Stimulated activated naive CD8-positive, alpha-beta T cell treated with anti-CD3 and anti-CD28 coated beads, Interleukin-15, amount 100 ng/mL, for 72 hours (primary cell): Measurements from ENCODE around the gene SLC8A3.

ENCODE experiments used
- ATAC-seq: fragments of 150-1000 bp; cut with Tn5 transposase; 2 replicates; pipeline ENCODE4 v1.10.0; 2021; ENCODE audit warnings: mild to moderate bottlenecking, moderate library complexity
- DNase-seq, 2 donors: peaks; one replicate each; pipeline ENCODE4 v3.0.0; 2021 to 2022
- H3K27ac Mint-ChIP-seq, 2 donors: one replicate each; pipeline ENCODE4 v1.8.0; 2022; ENCODE audit warnings: mild to moderate bottlenecking in 2 of 2, mixed read lengths in 2 of 2, moderate library complexity in 2 of 2
- H3K27me3 Mint-ChIP-seq: one replicate; pipeline ENCODE4 v1.8.0; 2022; ENCODE audit warnings: mixed read lengths
- H3K4me1 Mint-ChIP-seq: one replicate; pipeline ENCODE4 v1.8.0; 2022; ENCODE audit warnings: mild to moderate bottlenecking, mixed read lengths
- H3K4me3 Mint-ChIP-seq, 2 donors: one replicate each; pipeline ENCODE4 v1.8.0; 2022; ENCODE audit warnings: mild to moderate bottlenecking in 2 of 2, mixed read lengths in 2 of 2, moderate library complexity in 1 of 2
- H3K9me3 Mint-ChIP-seq, 2 donors: one replicate each; pipeline ENCODE4 v1.8.0; 2022; ENCODE audit warnings: mixed read lengths in 2 of 2

Gene SLC8A3

DNA sequence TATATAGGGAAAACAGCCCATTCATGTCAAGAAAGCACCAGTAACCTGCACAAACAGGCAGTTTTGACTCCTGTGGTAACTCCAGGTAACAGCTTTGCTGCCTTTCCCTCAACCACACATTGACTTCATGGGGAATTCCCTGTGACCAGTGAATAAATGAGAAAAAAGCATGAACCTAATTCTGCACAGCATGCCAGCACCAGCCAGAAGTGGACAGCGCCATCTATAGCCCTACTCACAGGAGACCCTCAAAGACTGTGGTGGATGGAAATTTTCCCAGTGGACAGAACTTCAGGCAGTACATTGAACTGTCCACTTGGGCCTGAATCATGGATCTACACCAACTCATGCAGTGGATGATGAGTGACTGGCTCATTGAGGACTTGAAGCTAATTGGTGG, 152.1 kb downstream of the SLC8A3 start:
- peak; percentile 67 for ATAC-seq
- Mint-ChIP-seq H3K9me3 (no peaks in the 10 kb centered on the region), H3K27me3 (peaks cover 34% of the 10 kb centered on the region)

DNA sequence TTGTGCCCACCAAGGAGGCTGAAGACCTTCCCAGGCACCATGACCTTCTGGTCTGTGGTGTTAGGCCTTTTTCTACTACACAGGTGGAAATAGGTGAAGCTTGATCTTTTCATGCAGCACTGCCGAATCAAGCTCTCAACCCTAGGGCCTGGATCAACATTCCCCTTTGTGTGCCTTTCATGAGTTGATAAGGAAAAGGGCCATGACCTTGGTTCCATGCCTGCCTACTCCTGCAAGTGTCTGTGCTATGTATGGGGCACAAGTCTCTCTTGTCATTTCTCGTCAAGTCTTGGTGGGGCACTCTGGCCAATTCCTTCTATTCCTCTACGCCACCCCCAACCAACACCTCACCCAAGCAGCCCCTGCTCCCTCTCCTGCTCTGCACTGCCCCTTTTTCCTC, 154.5 kb downstream of the SLC8A3 start:
- ATAC-seq, result no peak
- Mint-ChIP-seq H3K27me3 (peaks cover 24% of the 10 kb centered on the region), H3K27ac (no peak overlapping the region), H3K9me3 (no peaks in the 10 kb centered on the region), H3K4me1 (no peaks in the 10 kb centered on the region), H3K4me3 (no peak overlapping the region)
- no peak for DNase-seq

More for the DNA sequence above, 152.1 kb downstream of the SLC8A3 start:
- Mint-ChIP-seq H3K27ac (no peak overlapping the region), H3K4me3 (no peak overlapping the region), H3K4me1 (no peaks in the 10 kb centered on the region)
- DNase-seq, result no peak

DNA sequence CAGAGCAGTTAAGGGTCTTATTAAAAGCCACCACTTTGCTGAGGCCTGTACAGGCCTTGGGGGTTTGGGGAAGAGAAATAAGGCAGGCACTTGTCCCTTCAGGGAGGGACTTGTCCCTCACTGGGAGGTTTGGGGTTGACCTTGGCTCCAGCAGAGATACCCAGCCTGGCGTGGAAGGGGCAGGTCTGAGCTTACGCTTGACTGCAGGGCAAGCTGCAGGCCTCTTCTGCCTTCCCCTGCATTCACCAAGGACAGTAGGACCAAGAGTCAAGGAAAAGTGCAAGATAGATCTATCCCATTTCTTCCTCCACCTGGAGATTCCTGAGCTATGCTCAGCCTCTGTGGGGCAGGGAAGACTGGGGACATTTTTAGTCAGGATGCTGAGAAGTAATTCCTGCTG, 155.2 kb downstream of the SLC8A3 start:
- ATAC-seq (no peak), DNase-seq (no peak)
- Mint-ChIP-seq H3K4me1 (no peaks in the 10 kb centered on the region), H3K27me3 (peaks cover 17% of the 10 kb centered on the region), H3K4me3 (no peak overlapping the region), H3K9me3 (no peaks in the 10 kb centered on the region), H3K27ac (no peak overlapping the region)

DNA sequence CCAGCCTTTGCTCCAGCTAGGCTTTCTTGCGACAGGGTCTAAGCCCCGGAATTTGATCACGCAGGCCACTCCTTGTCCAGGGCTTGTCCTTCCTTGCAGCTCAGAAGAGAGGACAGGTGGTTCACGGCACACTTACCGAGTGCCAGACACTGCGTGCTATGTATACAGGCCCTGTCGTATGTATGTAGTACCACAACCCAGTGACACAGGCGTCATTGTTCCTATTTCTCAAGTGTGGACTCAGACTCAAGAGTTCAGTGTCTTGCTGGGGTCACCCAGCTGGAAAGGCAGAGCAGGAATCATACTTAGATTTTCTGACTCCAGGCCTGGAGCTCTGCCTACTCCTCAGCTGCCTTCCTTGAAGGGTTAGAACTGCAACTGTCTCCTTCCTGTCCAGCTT, 155.6 kb downstream of the SLC8A3 start:
- Mint-ChIP-seq H3K4me1 (no peaks in the 10 kb centered on the region), H3K9me3 (no peaks in the 10 kb centered on the region), H3K4me3 (no peak overlapping the region), H3K27me3 (peaks cover 17% of the 10 kb centered on the region), H3K27ac (no peak overlapping the region)
- ATAC-seq, result no peak
- no peak for DNase-seq

DNA sequence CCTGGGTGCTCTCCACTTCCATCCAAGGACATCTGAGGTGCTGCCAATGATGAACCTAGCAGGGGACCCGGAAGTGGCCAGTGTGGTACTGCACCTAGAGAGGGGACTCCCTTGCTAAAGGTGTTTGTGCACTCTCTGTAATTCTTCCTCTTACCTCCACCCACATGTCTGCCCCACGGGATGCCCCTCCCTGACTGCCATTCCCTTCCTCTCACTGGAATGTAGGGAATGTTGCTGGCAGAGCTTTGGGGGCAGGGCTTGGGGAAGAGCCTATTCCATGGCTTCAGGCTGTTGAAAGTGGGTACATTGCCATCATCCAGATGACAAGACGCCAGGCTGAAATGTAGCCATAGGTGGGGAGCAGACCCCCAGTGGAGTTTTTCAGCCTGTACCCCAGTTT, 156.3 kb downstream of the SLC8A3 start:
- H3K9me3 Mint-ChIP-seq, result no peaks in the 10 kb centered on the region
- no peaks in the 10 kb centered on the region for H3K4me1 Mint-ChIP-seq
- H3K27ac Mint-ChIP-seq, result no peak overlapping the region
- ATAC-seq (no peak), DNase-seq (no peak)
- H3K27me3 Mint-ChIP-seq, result peaks cover 17% of the 10 kb centered on the region
- no peak overlapping the region for H3K4me3 Mint-ChIP-seq

DNA sequence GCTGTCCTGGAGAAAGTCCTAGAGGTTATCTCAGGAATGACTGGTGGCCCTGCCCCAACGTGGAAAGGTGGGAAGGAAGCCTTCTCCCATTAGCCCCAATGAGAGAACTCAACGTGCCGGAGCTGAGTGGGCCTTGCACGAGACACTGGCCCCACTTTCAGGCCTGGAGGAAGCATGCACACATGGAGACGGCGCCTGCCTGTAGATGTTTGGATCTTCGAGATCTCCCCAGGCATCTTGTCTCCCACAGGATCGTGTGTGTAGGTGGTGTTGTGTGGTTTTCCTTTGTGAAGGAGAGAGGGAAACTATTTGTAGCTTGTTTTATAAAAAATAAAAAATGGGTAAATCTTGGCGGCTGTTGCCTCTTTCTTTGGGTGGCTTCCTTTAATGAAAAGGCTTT, 156.7 kb downstream of the SLC8A3 start:
- no peak for DNase-seq
- Mint-ChIP-seq H3K27ac (no peak overlapping the region), H3K4me3 (no peak overlapping the region), H3K9me3 (no peaks in the 10 kb centered on the region), H3K4me1 (no peaks in the 10 kb centered on the region), H3K27me3 (peaks cover 17% of the 10 kb centered on the region)
- no peak for ATAC-seq

DNA sequence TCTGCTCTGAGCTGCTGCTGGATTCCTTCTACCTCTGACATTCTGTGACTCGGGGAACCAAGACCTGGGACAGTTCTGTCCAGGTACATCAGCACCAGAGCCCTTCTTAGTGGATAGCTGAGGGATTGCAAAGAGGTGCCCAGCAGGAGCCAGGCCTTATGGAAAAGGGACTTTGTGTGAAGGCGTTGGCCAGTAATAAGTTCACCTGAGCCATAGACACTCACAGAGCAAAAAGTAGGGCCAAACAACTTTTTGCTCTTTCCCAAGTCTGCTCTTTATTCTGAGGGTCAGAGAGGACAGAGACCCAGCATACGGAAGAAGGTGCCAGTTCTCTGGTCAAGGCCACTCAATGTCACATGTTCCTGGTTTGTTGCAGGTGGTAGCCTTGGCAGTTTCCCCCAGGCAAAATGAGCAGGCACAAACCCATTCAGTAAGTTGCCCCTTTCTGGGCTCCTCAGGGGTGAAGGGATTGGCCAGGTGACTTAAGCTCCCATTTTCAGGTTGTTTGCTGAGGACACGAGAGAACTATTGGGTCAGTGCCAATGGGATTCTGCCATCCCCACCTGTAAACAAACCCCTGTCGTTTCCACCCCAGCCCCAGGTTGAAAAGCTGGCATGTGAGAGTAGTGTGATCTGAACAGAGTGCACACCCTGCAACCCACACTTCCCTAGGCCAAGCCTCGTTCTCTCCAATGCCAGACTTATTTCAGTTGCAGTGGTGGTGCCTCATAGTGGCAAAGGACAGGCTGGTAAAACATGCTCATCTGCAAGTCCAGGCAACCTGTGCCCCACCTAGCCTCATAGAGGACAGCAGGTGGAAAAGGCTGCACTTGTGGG, 159.2 kb downstream of the SLC8A3 start:
- Mint-ChIP-seq H3K4me3 (no peak overlapping the region), H3K27me3 (peaks cover 12% of the 10 kb centered on the region), H3K27ac (no peak overlapping the region), H3K4me1 (no peaks in the 10 kb centered on the region), H3K9me3 (no peaks in the 10 kb centered on the region)
- DNase-seq (no peak), ATAC-seq (no peak)

DNA sequence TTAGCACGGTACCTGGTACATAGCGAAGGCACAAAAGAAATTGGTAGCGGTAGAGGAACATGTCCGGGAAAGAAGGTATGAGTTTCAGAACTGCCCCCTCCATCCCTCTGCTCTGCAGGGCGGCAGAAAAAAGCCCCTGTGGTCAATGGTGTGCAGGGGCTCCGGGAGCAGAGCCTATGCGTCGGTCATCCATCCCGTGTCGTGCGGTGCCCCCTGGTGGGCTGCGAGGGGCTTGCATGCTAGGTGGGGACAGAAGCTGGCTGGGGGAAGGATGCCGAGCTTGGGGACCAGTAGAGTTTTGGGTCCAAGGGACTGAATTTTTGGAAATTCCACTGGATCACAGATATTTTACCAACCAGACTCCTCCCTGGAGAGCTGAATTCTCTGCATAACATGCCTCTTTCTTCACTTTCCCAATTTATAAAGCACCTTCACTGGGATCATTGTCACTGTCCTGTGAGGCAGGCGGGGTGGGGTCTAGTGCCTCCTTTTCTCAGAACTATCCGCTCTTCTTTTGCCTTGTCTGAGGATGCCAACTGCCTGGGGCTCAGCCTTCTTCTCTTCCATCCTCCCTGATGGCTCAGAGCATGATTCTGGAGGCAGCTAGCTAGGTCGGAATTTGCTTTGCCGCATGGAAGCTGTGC, 160.8 kb downstream of the SLC8A3 start:
- DNase-seq, result peak; percentile 69 to 72
- H3K4me1 Mint-ChIP-seq, result no peaks in the 10 kb centered on the region
- H3K9me3 Mint-ChIP-seq, result no peaks in the 10 kb centered on the region
- peak overlapping the region; percentile 48 to 79 for H3K27ac Mint-ChIP-seq
- peak; percentile 76 for ATAC-seq
- peaks cover 8% of the 10 kb centered on the region for H3K27me3 Mint-ChIP-seq
- no peak overlapping the region for H3K4me3 Mint-ChIP-seq

DNA sequence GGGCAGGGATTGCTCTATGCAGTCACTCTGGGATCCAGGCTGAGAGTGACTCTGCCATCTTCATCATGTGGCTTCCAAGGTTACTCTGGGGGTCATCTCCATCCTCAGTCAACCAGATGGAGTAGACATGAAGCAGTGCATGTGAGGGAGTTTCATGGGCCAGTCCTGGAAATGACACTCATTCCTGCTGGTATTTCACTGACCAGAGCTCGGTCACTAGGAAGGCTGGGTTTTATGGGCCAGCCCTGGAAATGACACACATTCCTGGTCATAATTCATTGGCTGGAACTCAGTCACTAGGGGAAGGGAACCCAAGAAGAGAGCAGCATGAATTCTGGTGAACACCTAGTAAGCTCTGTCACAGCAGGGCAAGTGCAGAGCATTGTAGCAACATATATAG, 164.9 kb downstream of the SLC8A3 start:
- Mint-ChIP-seq H3K27me3 (peaks cover 7% of the 10 kb centered on the region), H3K4me3 (no peak overlapping the region), H3K4me1 (peaks cover 5% of the 10 kb centered on the region), H3K9me3 (no peaks in the 10 kb centered on the region), H3K27ac (no peak overlapping the region)
- DNase-seq, result no peak
- no peak for ATAC-seq

DNA sequence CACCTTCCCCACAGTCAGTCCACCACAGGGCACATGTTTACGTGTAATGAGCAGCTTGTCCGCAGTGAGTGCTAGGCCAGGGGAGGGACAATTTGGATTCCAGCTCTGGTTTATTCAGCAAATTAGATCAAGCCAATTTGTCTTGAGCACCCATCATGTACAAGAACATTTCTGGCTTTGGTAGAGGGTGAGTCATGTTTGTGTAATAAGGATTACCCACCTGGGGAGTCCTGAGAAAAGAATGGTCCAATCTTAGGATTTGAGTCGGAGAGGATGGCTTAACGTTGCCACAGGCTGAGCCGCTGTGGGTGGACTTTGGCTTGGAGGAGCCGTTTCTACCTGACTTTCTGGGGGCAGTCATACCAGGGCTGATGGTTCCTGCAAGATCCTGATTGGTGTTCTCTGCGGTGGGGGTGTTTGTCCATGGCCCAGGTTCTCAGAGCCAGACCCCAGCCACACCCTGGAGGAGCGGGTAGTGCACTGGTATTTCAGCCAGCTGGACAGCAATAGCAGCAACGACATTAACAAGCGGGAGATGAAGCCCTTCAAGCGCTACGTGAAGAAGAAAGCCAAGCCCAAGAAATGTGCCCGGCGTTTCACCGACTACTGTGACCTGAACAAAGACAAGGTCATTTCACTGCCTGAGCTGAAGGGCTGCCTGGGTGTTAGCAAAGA, 165.8 kb downstream of the SLC8A3 start:
- Mint-ChIP-seq H3K4me1 (peaks cover 15% of the 10 kb centered on the region), H3K9me3 (no peaks in the 10 kb centered on the region), H3K4me3 (no peak overlapping the region), H3K27me3 (peaks cover 7% of the 10 kb centered on the region), H3K27ac (no peak overlapping the region)
- ATAC-seq (no peak), DNase-seq (no peak)

DNA sequence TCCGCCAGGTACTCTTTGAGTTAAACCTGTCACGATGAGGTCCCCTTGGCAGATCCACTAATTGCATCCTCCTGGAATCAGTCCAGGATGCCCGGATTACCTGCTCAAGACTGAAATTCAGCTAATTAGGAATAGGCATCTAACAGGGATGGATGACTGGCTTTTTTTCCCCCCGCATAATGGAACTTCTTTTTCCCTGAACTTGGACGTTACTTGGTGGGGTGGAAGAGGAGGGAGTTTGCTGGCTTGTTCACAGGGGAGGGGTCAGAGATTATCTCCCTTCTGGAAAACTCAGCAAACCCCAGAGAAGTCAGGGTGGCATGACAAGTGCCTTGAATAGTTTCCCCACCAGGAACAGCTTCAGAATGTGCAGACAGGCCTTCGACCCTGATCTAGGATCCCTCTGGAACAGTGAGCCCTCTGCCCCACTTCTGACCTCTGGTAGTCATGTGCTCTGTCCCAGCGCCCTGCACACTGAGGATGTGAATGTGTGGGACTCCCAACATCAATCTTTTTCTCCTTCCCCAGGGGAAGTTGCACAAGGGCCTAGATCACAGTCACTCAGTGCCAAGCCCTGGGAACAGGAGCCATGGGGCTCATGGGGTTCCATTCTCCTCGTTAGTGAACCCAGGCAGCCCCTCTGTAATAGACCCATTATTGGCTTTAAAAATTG, 167.1 kb downstream of the SLC8A3 start:
- DNase-seq, result no peak
- no peak for ATAC-seq
- Mint-ChIP-seq H3K4me1 (peaks cover 19% of the 10 kb centered on the region), H3K27ac (no peak overlapping the region), H3K27me3 (peaks cover 7% of the 10 kb centered on the region), H3K4me3 (no peak overlapping the region), H3K9me3 (no peaks in the 10 kb centered on the region)

DNA sequence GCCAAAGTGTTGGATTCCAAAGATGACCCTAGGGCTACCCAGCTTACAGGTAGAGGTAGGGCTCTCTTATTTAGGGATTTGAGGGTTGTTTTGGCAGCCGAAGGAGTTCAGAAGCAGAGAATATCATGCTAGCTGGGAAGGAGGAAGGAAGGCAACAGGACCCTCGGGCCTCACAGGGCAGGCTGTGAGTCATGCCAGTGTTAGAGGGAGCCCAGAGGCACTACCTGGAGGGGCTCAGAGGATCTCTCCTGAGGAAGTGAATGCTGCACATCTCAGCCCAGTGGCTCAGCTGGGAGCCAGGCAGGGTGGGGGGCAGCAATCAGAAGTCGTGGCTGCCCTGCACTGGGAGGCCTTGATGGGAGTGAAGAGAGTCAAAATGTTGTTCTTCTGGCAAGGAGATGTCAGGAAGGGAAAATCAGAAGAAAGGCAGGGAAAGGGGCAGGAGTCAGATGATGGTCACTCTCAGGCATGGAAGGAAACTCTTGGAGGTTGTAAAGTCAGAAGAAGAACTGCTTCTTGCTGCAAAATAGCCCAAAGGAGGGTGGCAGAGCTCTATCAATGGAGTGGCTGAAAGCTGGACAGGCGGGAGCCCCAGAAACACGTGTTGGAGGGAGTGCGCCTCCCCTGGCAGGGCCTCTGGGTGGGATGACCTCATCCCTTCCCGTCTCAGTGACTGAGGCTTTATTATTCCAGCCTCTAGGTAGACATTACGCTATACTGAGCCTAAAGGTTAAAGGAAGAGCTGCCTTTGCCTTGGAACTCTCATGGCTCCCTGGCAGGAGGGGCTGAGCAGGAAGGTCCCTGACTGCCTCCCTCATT, 168.2 kb downstream of the SLC8A3 start:
- ATAC-seq (no peak), DNase-seq (no peak)
- H3K4me3 Mint-ChIP-seq, result no peak overlapping the region
- no peaks in the 10 kb centered on the region for H3K9me3 Mint-ChIP-seq
- H3K4me1 Mint-ChIP-seq, result peaks cover 19% of the 10 kb centered on the region
- H3K27me3 Mint-ChIP-seq, result peaks cover 7% of the 10 kb centered on the region
- H3K27ac Mint-ChIP-seq, result no peak overlapping the region

DNA sequence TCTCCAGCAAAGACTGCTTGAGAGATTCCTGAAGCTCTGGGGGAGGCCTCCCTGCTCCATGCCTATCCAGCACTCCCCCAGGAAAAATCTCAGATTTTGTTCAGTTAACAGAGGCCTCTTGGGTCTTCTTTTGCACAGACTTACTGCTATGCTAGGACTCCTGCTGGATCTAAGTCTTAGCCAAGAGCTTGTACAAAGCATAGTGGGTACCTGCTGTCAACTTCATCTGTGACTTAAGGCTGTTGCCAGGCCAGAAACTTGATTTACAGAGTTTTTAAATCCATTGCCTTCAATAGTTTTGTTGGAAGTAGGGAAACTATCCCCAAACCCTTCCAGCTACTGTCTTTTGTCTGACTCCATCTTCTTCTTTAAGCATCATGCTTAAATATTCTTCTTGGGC, 169.1 kb downstream of the SLC8A3 start:
- H3K9me3 Mint-ChIP-seq, result no peaks in the 10 kb centered on the region
- H3K27me3 Mint-ChIP-seq, result peaks cover 15% of the 10 kb centered on the region
- peaks cover 19% of the 10 kb centered on the region for H3K4me1 Mint-ChIP-seq
- no peak overlapping the region for H3K27ac Mint-ChIP-seq
- H3K4me3 Mint-ChIP-seq, result no peak overlapping the region
- DNase-seq (no peak), ATAC-seq (no peak)

DNA sequence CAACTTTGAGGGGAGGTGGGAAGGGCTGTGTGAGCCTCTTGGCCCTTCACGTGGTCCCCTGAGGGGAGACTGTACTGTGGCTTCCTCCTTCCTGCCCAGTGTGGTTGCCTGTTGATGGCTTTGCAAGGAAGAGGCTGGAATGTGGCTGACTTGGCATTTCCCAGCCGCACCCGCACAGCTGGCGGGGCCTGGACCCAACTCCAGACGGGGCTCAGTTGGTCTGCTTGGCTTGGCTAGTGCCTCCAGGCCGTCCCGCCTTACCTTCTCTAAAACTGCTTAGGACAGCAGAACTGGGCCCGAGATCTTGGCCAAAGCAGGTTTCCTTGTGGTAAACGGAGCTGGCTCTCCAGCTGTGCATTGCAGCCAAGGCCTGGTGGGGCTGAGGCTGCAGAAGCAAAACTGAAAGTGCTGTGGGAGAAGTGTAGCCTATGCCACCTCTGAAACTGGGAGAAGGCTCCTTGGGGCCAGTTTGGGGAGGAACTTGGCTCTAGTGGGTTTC, 170.0 kb downstream of the SLC8A3 start:
- peaks cover 15% of the 10 kb centered on the region for H3K27me3 Mint-ChIP-seq
- H3K4me3 Mint-ChIP-seq, result no peak overlapping the region
- no peak overlapping the region for H3K27ac Mint-ChIP-seq
- H3K9me3 Mint-ChIP-seq, result no peaks in the 10 kb centered on the region
- ATAC-seq (peak; percentile 44), DNase-seq (no peak)
- peaks cover 19% of the 10 kb centered on the region for H3K4me1 Mint-ChIP-seq

DNA sequence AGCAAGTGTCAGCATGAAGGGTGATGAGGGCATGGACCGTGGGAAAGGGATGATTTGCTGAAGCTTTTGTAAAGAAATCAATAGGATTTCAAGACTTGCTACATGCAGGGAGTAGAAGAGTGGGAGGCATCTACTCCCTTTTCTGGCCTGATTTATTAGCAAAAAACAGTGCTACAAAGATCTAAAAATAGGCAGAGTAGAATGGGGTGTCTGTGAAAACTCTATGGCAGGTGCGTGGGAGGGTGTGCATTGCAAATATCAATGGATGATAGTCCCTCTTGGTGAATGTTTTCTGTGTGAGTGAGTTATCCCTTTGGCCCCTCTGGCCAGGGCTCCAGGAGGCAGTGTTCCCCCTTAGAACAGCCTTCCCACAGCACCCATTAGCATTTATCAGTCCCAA, 170.5 kb downstream of the SLC8A3 start:
- H3K27ac Mint-ChIP-seq, result no peak overlapping the region
- H3K4me3 Mint-ChIP-seq, result no peak overlapping the region
- DNase-seq (no peak), ATAC-seq (no peak)
- peaks cover 15% of the 10 kb centered on the region for H3K27me3 Mint-ChIP-seq
- peaks cover 19% of the 10 kb centered on the region for H3K4me1 Mint-ChIP-seq
- H3K9me3 Mint-ChIP-seq, result no peaks in the 10 kb centered on the region
